ENCODE results near the gene KCNMB4.
"Not testable (repeated sequence)": the region's sequence is repeated elsewhere in the genome, so short reads cannot be mapped to it uniquely, and the experiment has no call there.

KCNMB4 gene

GRCh38 chr12:70379846-70380245, 13.8 kb downstream of the KCNMB4 start:
- DNase-seq, result no peak

GRCh38 chr12:70383484-70383883, 17.4 kb downstream of the KCNMB4 start:
- no peak for DNase-seq

- DNase-seq, result no peak
These were observed 17.8 kb downstream of the KCNMB4 start for GRCh38 chr12:70383886-70384285.

GRCh38 chr12:70386771-70387170, 20.7 kb downstream of the KCNMB4 start:
- DNase-seq, result no peak

GRCh38 chr12:70389678-70390077, 23.6 kb downstream of the KCNMB4 start:
- DNase-seq, result no peak

GRCh38 chr12:70392631-70393030, 26.5 kb downstream of the KCNMB4 start:
- not testable (repeated sequence) for DNase-seq

GRCh38 chr12:70393787-70394499, 27.9 kb downstream of the KCNMB4 start:
- no peak for DNase-seq

GRCh38 chr12:70398002-70398401, 31.9 kb downstream of the KCNMB4 start:
- DNase-seq, result no peak

GRCh38 chr12:70398862-70399261, 32.8 kb downstream of the KCNMB4 start:
- DNase-seq, result no peak

- no peak for DNase-seq
These were observed 33.2 kb downstream of the KCNMB4 start for GRCh38 chr12:70399311-70399710.

GRCh38 chr12:70400124-70400523, 34.0 kb downstream of the KCNMB4 start:
- no peak for DNase-seq

GRCh38 chr12:70402597-70402996, 36.5 kb downstream of the KCNMB4 start:
- no peak for DNase-seq

- DNase-seq, result no peak
These were observed 37.7 kb downstream of the KCNMB4 start for GRCh38 chr12:70403826-70404225.

- DNase-seq, result no peak
These were observed 42.1 kb downstream of the KCNMB4 start for GRCh38 chr12:70408004-70408790.

GRCh38 chr12:70415987-70416386, 49.9 kb downstream of the KCNMB4 start:
- DNase-seq, result no peak

- DNase-seq, result no peak
These were observed 51.0 kb downstream of the KCNMB4 start for GRCh38 chr12:70417121-70417520.

GRCh38 chr12:70418101-70418500, 52.0 kb downstream of the KCNMB4 start:
- no peak for DNase-seq

- DNase-seq, result no peak
These were observed 56.5 kb downstream of the KCNMB4 start for GRCh38 chr12:70422631-70423030.

GRCh38 chr12:70426620-70427019, 60.5 kb downstream of the KCNMB4 start:
- no peak for DNase-seq

GRCh38 chr12:70427611-70428010, 61.5 kb downstream of the KCNMB4 start:
- DNase-seq, result no peak

- no peak for DNase-seq
These were observed 64.3 kb downstream of the KCNMB4 start for GRCh38 chr12:70430400-70430799.

GRCh38 chr12:70436836-70437235, 70.7 kb downstream of the KCNMB4 start:
- no peak for DNase-seq

- no peak for DNase-seq
These were observed 77.1 kb downstream of the KCNMB4 start for GRCh38 chr12:70443062-70443673.

GRCh38 chr12:70444903-70445302, 78.8 kb downstream of the KCNMB4 start:
- DNase-seq, result no peak

Data from stimulated activated CD4-positive, alpha-beta T cell treated with anti-CD3 and anti-CD28 coated beads, Interleukin-4, amount 100 ng/mL, for 4 hours (primary cell).